OCI-LY7 (cell line): ENCODE results near the gene TP53BP1. TPM values are rescaled to one million over a fixed set of nuclear protein-coding genes. Genes with fewer than 3 reads are reported as not detected.

Experiments used
- BruUV-seq: library from RNA; stranded (reverse); fragments of 400-500 nt; replicated peaks from 2 replicates; lab custom pipeline; 2021; lab: Mats Ljungman, UMichigan
- CTCF ChIA-PET: fragments of 300-600 bp; sonication (Branson Sonifier 250); formaldehyde crosslinking; loops from one replicate; lab custom pipeline; 2022; ENCODE audit warnings: antibody characterized with exemption; ENCODE audit not compliant: unreplicated experiment; lab: Charles Lee
- POLR2A ChIA-PET: fragments of 300-600 bp; sonication (Branson Sonifier 250); formaldehyde crosslinking; loops from one replicate; lab custom pipeline; 2022; ENCODE audit warnings: antibody characterized with exemption; lab: Charles Lee
- DNase-seq: peaks from one replicate; pipeline ENCODE4 v3.0.0-alpha.2; 2015; ENCODE audit warnings: low spot score
- H2AFZ ChIP-seq: fragments of 200-600 bp; sonication (generic), shearing (Covaris generic); 2 replicates; pipeline ENCODE4 v1.6.1; 2014; ENCODE audit warnings: mild to moderate bottlenecking, antibody characterized with exemption, low read length, moderate library complexity
- H3K27ac ChIP-seq: fragments of 200-600 bp; sonication (generic); 2 replicates; pipeline ENCODE4 v1.5.1; 2014; ENCODE audit warnings: mixed run types, low read depth, mild to moderate bottlenecking, moderate library complexity, low read length, inconsistent platforms; ENCODE audit not compliant: poor library complexity, severe bottlenecking
- H3K36me3 ChIP-seq: fragments of 200-600 bp; sonication (generic); 2 replicates; pipeline ENCODE4 v1.6.1; 2014; ENCODE audit warnings: mild to moderate bottlenecking, antibody characterized with exemption, low read length, moderate library complexity, mixed read lengths; ENCODE audit not compliant: insufficient read depth
- H3K4me1 ChIP-seq: fragments of 200-600 bp; sonication (generic); 2 replicates; pipeline ENCODE4 v1.5.1; 2014; ENCODE audit warnings: mild to moderate bottlenecking, low read length; ENCODE audit not compliant: insufficient read depth, poor library complexity, severe bottlenecking
- H3K4me2 ChIP-seq: fragments of 200-600 bp; sonication (generic); 2 replicates; pipeline ENCODE4 v1.6.1; 2014; ENCODE audit warnings: mild to moderate bottlenecking, low read length
- H3K4me3 ChIP-seq: fragments of 200-600 bp; sonication (generic); 2 replicates; pipeline ENCODE4 v1.5.1; 2014; ENCODE audit warnings: mild to moderate bottlenecking, low read depth, low read length; ENCODE audit not compliant: poor library complexity, severe bottlenecking
- H3K79me2 ChIP-seq: fragments of 200-600 bp; sonication (generic); 2 replicates; pipeline ENCODE4 v1.6.1; 2016; ENCODE audit warnings: low read depth, mild to moderate bottlenecking, low read length, moderate library complexity, mixed read lengths; ENCODE audit not compliant: insufficient read depth
- H3K9me2 ChIP-seq: fragments of 200-600 bp; sonication (generic); 2 replicates; pipeline ENCODE4 v1.6.1; 2016; ENCODE audit warnings: mild to moderate bottlenecking, low read length, mixed read lengths; ENCODE audit not compliant: insufficient read depth
- H3K9me3 ChIP-seq: fragments of 200-600 bp; sonication (generic); 2 replicates; pipeline ENCODE4 v1.6.1; 2014; ENCODE audit warnings: mild to moderate bottlenecking, mixed run types, low read length, mixed read lengths
- H4K20me1 ChIP-seq: fragments of 200-600 bp; sonication (generic); 2 replicates; pipeline ENCODE4 v1.6.1; 2014; ENCODE audit warnings: mild to moderate bottlenecking, antibody characterized with exemption, low read length, moderate library complexity, mixed read lengths; ENCODE audit not compliant: insufficient read depth
- CTCF ChIP-seq: fragments of 200-600 bp; sonication (generic); conservative IDR thresholded peaks from 2 replicates; pipeline ENCODE4 v1.5.1; 2014; ENCODE audit warnings: mild to moderate bottlenecking, antibody characterized with exemption, low read length, moderate library complexity, mixed read lengths
- EZH2phosphoT487 ChIP-seq: fragments of 200-600 bp; sonication (generic); IDR thresholded peaks from 2 replicates; pipeline ENCODE4 v1.6.1; 2018; ENCODE audit warnings: low read depth, borderline replicate concordance, mild to moderate bottlenecking, mixed run types, antibody characterized with exemption, low read length, moderate library complexity, mixed read lengths
- intact Hi-C: fragments of 100-400 bp; cut with micrococcal nuclease; formaldehyde crosslinking; loops from one replicate; pipeline ENCODE4 v1.10.0; 2022; ENCODE audit not compliant: unreplicated experiment
- total RNA-seq, 2 experiments: library from RNA; depleted of rRNA in 1 of 2; stranded (reverse); fragments of >200 nt in 1 of 2; shearing (Covaris generic) in 1 of 2; gene quantifications; 2 replicates each; pipeline ENCODE4 v1.2.3, GENCODE V29; 2014 to 2022

TP53BP1 gene
- total RNA-seq, 2 experiments from 2014 or later = 51.8 to 69.3 TPM

GRCh38 chr15:43508991-43509659 is 16.2 kb upstream of the TP53BP1 start:
- ChIA-PET CTCF (no interaction called here), POLR2A (no interaction called here)
- peaks cover 19% of the 10 kb centered on the region for H3K4me1 ChIP-seq
- no peak overlapping the region for H3K27ac ChIP-seq
- DNase-seq = no peak
- BruUV-seq = no TSS peak
- H4K20me1 ChIP-seq = no peaks in the 10 kb centered on the region
- no peaks in the 10 kb centered on the region for H3K9me3 ChIP-seq
- no peak overlapping the region for H3K4me3 ChIP-seq
- no peaks in the 10 kb centered on the region for H3K9me2 ChIP-seq
- peak overlapping the region; percentile 90; the same call in 1 of the 2 replicates for H2AFZ ChIP-seq
- no peaks in the 10 kb centered on the region for H3K36me3 ChIP-seq
- H3K79me2 ChIP-seq = no peaks in the 10 kb centered on the region
- no peak for TF ChIP-seq EZH2phosphoT487
- no peak for TF ChIP-seq CTCF
- intact Hi-C loops = loop anchor here (2.0 kb wide), 1 partner anchor 30 kb away; no protein-coding TSS in a partner anchor
- H3K4me2 ChIP-seq = peak overlapping the region; percentile 91

- ChIA-PET POLR2A (no interaction called here), CTCF (no interaction called here)
- intact Hi-C loops = loop anchor here (2.0 kb wide), 1 partner anchor 30 kb away; no protein-coding TSS in a partner anchor
- Histone ChIP-seq H4K20me1 (no peaks in the 10 kb centered on the region), H3K27ac (no peak overlapping the region), H3K9me2 (no peaks in the 10 kb centered on the region), H3K4me3 (no peak overlapping the region), H3K36me3 (no peaks in the 10 kb centered on the region), H3K4me1 (peaks cover 19% of the 10 kb centered on the region), H3K79me2 (no peaks in the 10 kb centered on the region), H2AFZ (no peak overlapping the region), H3K9me3 (no peaks in the 10 kb centered on the region), H3K4me2 (no peak overlapping the region)
- TF ChIP-seq CTCF = no peak
- DNase-seq = no peak
- no TSS peak for BruUV-seq
Observed at GRCh38 chr15:43508421-43508820, 15.5 kb upstream of the TP53BP1 start.

- H3K79me2 ChIP-seq = no peaks in the 10 kb centered on the region
- H3K36me3 ChIP-seq = no peaks in the 10 kb centered on the region
- no peak overlapping the region for H3K27ac ChIP-seq
- no peak overlapping the region for H3K4me3 ChIP-seq
- no peaks in the 10 kb centered on the region for H4K20me1 ChIP-seq
- intact Hi-C loops = no loop called here
- no TSS peak for BruUV-seq
- CTCF ChIA-PET = no interaction called here
- H3K9me3 ChIP-seq = no peaks in the 10 kb centered on the region
- DNase-seq = no peak
- no peaks in the 10 kb centered on the region for H3K9me2 ChIP-seq
- POLR2A ChIA-PET = interaction anchor here (0.6 to 0.7 kb wide), 2 partner anchors 33 to 115 kb away, joined by 3 read pairs; no protein-coding TSS in a partner anchor
- TF ChIP-seq CTCF = no peak
- TF ChIP-seq EZH2phosphoT487 = no peak
- peaks cover 11% of the 10 kb centered on the region for H3K4me1 ChIP-seq
- no peak overlapping the region for H2AFZ ChIP-seq
- no peak overlapping the region for H3K4me2 ChIP-seq
Observed at GRCh38 chr15:43505738-43506137, 12.8 kb upstream of the TP53BP1 start.
